GM12801 (cell line): ENCODE results near the gene VPS37B.

Experiments
- CTCF ChIP-seq: IDR thresholded peaks from one replicate; pipeline ENCODE4 v1.5.1; 2011; ENCODE audit warnings: control low read depth; ENCODE audit not compliant: insufficient read length; ENCODE audit errors: extremely low read depth

VPS37B gene

GRCh38 chr12:122864894-122865253 lies 31.1 kb downstream of the VPS37B start:
- no peak for TF ChIP-seq CTCF

DNA sequence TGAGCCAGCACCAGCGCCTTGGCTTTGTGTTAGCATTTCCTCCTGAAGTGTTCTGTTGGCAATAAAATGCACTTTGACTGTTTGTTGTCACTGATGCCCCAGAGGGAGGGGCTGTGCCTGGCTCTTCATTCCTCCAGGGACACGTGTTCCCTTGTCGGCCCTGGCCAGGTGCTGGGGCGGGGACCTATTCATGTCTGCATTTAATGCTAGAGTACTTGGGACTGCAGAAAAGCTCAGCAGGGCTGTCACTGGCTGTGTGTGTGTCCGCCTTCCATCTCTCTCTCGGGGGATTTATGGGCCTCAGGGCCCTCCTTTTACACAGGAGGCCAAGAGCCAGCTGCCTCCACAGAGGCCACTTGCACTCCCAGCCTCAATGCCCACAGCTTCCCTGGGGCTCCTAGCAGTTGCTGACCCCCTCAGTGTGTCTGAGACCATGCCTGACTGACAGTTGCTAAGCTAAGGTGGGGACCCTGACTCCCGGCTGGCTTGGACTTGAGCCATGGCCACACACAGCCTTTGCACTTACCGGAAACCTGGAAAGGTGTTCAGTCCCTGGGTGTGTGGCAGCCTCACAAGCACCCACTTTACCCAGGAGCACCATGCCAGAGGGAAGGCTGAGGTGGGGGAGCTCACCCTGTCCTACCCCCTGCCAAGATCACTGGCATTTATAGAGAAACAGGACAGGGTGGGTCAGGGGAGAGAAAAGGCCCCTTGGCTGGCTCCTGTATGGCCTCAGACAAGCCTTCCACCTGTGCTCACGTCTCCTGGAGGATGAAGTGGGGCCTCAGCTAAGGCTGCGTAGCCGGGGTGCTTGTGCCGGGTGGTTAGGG lies 32.8 kb downstream of the VPS37B start:
- TF ChIP-seq CTCF = no peak

- TF ChIP-seq CTCF = no peak
Observed at GRCh38 chr12:122862110-122862634, 33.8 kb downstream of the VPS37B start.

GRCh38 chr12:122861587-122861970 lies 34.3 kb downstream of the VPS37B start:
- TF ChIP-seq CTCF = no peak

- TF ChIP-seq CTCF = no peak
Observed at GRCh38 chr12:122860854-122861586, 34.9 kb downstream of the VPS37B start.

DNA sequence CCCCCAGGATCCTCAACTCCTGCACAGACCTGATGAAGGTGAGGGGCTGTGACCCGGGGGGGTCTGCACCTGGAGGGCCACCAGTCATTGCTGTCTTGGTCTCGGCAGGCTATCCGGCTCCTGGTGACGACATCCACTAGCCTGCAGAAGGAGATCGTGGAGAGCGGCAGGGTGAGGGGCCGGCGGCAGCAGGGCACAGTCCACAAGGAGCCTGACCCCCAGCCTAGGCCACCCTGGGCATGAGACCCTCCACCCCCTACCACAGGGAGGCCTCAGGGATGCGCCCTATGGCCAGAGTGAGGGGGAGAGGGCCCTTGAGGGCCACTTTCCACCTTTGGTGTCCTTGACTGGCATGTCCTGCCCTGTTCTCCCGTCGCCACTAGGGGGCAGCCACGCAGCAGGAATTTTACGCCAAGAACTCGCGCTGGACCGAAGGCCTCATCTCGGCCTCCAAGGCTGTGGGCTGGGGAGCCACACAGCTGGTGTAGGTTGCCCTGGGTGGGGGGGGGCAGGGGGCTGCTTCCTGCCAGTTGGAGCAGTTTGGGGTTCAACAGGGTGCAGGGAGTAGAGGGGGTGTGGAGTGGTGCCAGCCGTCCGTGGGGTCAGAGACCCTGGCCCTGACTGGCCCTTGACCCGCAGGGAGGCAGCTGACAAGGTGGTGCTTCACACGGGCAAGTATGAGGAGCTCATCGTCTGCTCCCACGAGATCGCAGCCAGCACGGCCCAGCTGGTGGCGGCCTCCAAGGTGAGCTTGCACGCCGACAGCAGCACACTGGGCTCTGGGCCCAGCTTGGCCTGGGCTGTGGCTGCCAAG lies 35.7 kb downstream of the VPS37B start:
- TF ChIP-seq CTCF = no peak
